ENCODE results near the gene LIMS1. TPM values are rescaled to one million over a fixed set of nuclear protein-coding genes. Genes with fewer than 3 reads are reported as not detected.

LIMS1 gene
- total and polyA plus RNA-seq, 2 of the 13 experiments (the other 11 are each of a cell fraction or from before 2014, with no cell fraction given): 38.3 to 49.6 TPM

GRCh38 chr2:108627911-108628567 is 93.8 kb downstream of the LIMS1 start:
- FAIRE-seq (no peak), ATAC-seq (no peak), DNase-seq (ENCODE audit: low spot score) (no peak)
- Histone ChIP-seq H3K79me2 (ENCODE audit: insufficient read depth, low read length) (peaks cover 50% of the 10 kb centered on the region), H3K4me3 (replicated peaks in 1 of 3; ENCODE audit: insufficient read depth in 1 of 3, low read depth in 2 of 3, low read length in 3 of 3) (no peak overlapping the region), H4K20me1 (ENCODE audit: insufficient read depth, low read length) (peaks cover 10% of the 10 kb centered on the region; the same call in 1 of the 2 replicates), H3K4me2 (ENCODE audit: low read depth, low read length) (no peak overlapping the region), H3K4me1 (ENCODE audit: insufficient read depth, low read length) (peaks cover 25% of the 10 kb centered on the region), H3K36me3 (replicated peaks in 1 of 2; ENCODE audit: control insufficient read depth in 1 of 2, insufficient read depth in 2 of 2, low read length in 2 of 2) (no peaks in the 10 kb centered on the region), H2AFZ (ENCODE audit: low read length) (no peak overlapping the region), H3K27me3 (ENCODE audit: control insufficient read depth in 1 of 2, insufficient read depth in 2 of 2, low read length in 2 of 2) (no peaks in the 10 kb centered on the region), H3K9ac (ENCODE audit: insufficient read depth, low read depth, low read length) (no peak overlapping the region), H3K9me3 (ENCODE audit: low read length) (no peaks in the 10 kb centered on the region), H3K27ac (ENCODE audit: extremely low read length, insufficient read depth, low read length) (no peak overlapping the region)
- intact Hi-C loops (cut with micrococcal nuclease; ENCODE audit: unreplicated experiment) (no loop called here), in situ Hi-C loops (cut with HindIII; ENCODE audit: extremely low pct_ligation_motif_present, low pct_unique_long_range_greater_than_20kb) (no loop called here)
- POLR2A ChIA-PET: no interaction called here
- CTCF ChIA-PET (ENCODE audit: low intra/inter-chr PET ratio, low total read pairs): interaction anchor here (0.5 kb wide), 1 partner anchor 39 kb away, joined by 3 read pairs; no protein-coding TSS in a partner anchor
- no TSS peak for BruUV-seq (replicated peaks)
- TF ChIP-seq NFIB (CRISPR knock-in tag; IDR thresholded peaks at IDR 0.05; ENCODE audit: borderline replicate concordance): no peak
- WGBS (ENCODE audit: low lambda C conversion rate): 99% methylated on average over 4 of the region's 4 CpGs

- Histone ChIP-seq H3K36me3 (replicated peaks in 1 of 2; ENCODE audit: control insufficient read depth in 1 of 2, insufficient read depth in 2 of 2, low read length in 2 of 2) (no peaks in the 10 kb centered on the region), H3K4me3 (replicated peaks in 1 of 3; ENCODE audit: insufficient read depth in 1 of 3, low read depth in 2 of 3, low read length in 3 of 3) (no peak overlapping the region), H3K79me2 (ENCODE audit: insufficient read depth, low read length) (peaks cover 50% of the 10 kb centered on the region), H3K4me2 (ENCODE audit: low read depth, low read length) (no peak overlapping the region), H3K27ac (ENCODE audit: extremely low read length, insufficient read depth, low read length) (no peak overlapping the region), H3K9me3 (ENCODE audit: low read length) (no peaks in the 10 kb centered on the region), H3K27me3 (ENCODE audit: control insufficient read depth in 1 of 2, insufficient read depth in 2 of 2, low read length in 2 of 2) (no peaks in the 10 kb centered on the region), H3K9ac (ENCODE audit: insufficient read depth, low read depth, low read length) (no peak overlapping the region), H4K20me1 (ENCODE audit: insufficient read depth, low read length) (peaks cover 10% of the 10 kb centered on the region; the same call in 1 of the 2 replicates), H3K4me1 (ENCODE audit: insufficient read depth, low read length) (peaks cover 28% of the 10 kb centered on the region), H2AFZ (ENCODE audit: low read length) (no peak overlapping the region)
- ChIA-PET CTCF (ENCODE audit: low intra/inter-chr PET ratio, low total read pairs) (no interaction called here), POLR2A (no interaction called here)
- DNase-seq (ENCODE audit: low spot score): no peak
- FAIRE-seq: no peak
- no TSS peak for BruUV-seq (replicated peaks)
- 96% methylated on average over 6 of the region's 6 CpGs for WGBS (ENCODE audit: low lambda C conversion rate)
- intact Hi-C loops (cut with micrococcal nuclease; ENCODE audit: unreplicated experiment): no loop called here
- ATAC-seq: no peak
- TF ChIP-seq JUN (CRISPR knock-in tag; IDR thresholded peaks at IDR 0.05) (no peak), ARNT2 (CRISPR knock-in tag; IDR thresholded peaks at IDR 0.05; ENCODE audit: low read depth) (no peak), TEAD3 (CRISPR knock-in tag; optimal IDR thresholded peaks at IDR 0.05; ENCODE audit: borderline replicate concordance) (no peak), POGK (CRISPR knock-in tag; conservative IDR thresholded peaks at IDR 0.05) (no peak), SNAI1 (CRISPR knock-in tag; IDR thresholded peaks at IDR 0.05; ENCODE audit: borderline replicate concordance) (no peak), RBAK (CRISPR knock-in tag; IDR thresholded peaks at IDR 0.05) (no peak), ZNF205 (CRISPR knock-in tag; IDR thresholded peaks at IDR 0.05) (no peak), SP5 (CRISPR knock-in tag; IDR thresholded peaks at IDR 0.05; ENCODE audit: borderline replicate concordance, low read depth) (no peak), SSRP1 (CRISPR knock-in tag; IDR thresholded peaks at IDR 0.05) (no peak), TRIM22 (IDR thresholded peaks at IDR 0.05) (no peak), ZNF780A (CRISPR knock-in tag; IDR thresholded peaks at IDR 0.05) (no peak)
- TF ChIP-seq, protein P1, sequence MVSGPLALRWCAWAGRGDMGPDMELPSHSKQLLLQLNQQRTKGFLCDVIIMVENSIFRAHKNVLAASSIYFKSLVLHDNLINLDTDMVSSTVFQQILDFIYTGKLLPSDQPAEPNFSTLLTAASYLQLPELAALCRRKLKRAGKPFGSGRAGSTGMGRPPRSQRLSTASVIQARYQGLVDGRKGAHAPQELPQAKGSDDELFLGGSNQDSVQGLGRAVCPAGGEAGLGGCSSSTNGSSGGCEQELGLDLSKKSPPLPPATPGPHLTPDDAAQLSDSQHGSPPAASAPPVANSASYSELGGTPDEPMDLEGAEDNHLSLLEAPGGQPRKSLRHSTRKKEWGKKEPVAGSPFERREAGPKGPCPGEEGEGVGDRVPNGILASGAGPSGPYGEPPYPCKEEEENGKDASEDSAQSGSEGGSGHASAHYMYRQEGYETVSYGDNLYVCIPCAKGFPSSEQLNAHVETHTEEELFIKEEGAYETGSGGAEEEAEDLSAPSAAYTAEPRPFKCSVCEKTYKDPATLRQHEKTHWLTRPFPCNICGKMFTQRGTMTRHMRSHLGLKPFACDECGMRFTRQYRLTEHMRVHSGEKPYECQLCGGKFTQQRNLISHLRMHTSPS (CRISPR knock-in tag; IDR thresholded peaks at IDR 0.05; ENCODE audit: low read depth): no peak
- in situ Hi-C loops (cut with HindIII; ENCODE audit: extremely low pct_ligation_motif_present, low pct_unique_long_range_greater_than_20kb): no loop called here
Measured at GRCh38 chr2:108628936-108629335, 94.7 kb downstream of the LIMS1 start.
